HepG2 (cell line): ENCODE data around the gene MAT2A. TPM values are rescaled to one million over a fixed set of nuclear protein-coding genes. Genes with fewer than 3 reads are reported as not detected.
A peak's percentile ranks its signal among the peaks of the same experiment; 100 is the strongest.

ENCODE experiments used
- ATAD3A ChIP-seq: sonication (generic); formaldehyde crosslinking; IDR thresholded peaks from 2 replicates; pipeline ENCODE4 v1.4.0; 2020; ENCODE audit warnings: missing genetic modification reagents
- GABPA ChIP-seq, 2 experiments: IDR thresholded peaks; 2 replicates each; pipeline ENCODE4 v1.6.1; 2011 to 2016; ENCODE audit warnings: low read depth in 2 of 2, low read length in 1 of 2, missing biosample characterization in 1 of 2, missing genetic modification characterization in 1 of 2
- KLF11 ChIP-seq: IDR thresholded peaks from 2 replicates; pipeline ENCODE4 v1.6.1; 2016; ENCODE audit warnings: missing compliant biosample characterization
- KMT2B ChIP-seq: IDR thresholded peaks from 2 replicates; pipeline ENCODE4 v1.6.1; 2016; ENCODE audit warnings: missing genetic modification reagents, missing compliant biosample characterization
- NCOA1 ChIP-seq: sonication (generic); formaldehyde crosslinking; IDR thresholded peaks from 2 replicates; pipeline ENCODE4 v1.9.0; 2021; ENCODE audit warnings: missing genetic modification reagents
- NFYC ChIP-seq: IDR thresholded peaks from 2 replicates; pipeline ENCODE4 v1.6.1; 2016; ENCODE audit warnings: missing genetic modification reagents, missing compliant biosample characterization
- RARG ChIP-seq: sonication (generic); formaldehyde crosslinking; IDR thresholded peaks from 2 replicates; pipeline ENCODE4 v1.4.0; 2020; ENCODE audit warnings: low read depth, mild to moderate bottlenecking, missing genetic modification reagents
- RELA ChIP-seq: sonication (generic); formaldehyde crosslinking; IDR thresholded peaks from 2 replicates; pipeline ENCODE4 v1.4.0; 2020; ENCODE audit warnings: missing genetic modification reagents
- TAF15 ChIP-seq: fragments of 200-400 bp; formaldehyde crosslinking; IDR thresholded peaks from one replicate; pipeline ENCODE4 v1.6.1; 2018; ENCODE audit warnings: mild to moderate bottlenecking, low read depth, low read length; ENCODE audit not compliant: poor library complexity, severe bottlenecking
- TCF7L2 ChIP-seq: IDR thresholded peaks from 2 replicates; pipeline ENCODE4 v1.6.1; 2011; ENCODE audit warnings: mild to moderate bottlenecking, low read depth, low read length, moderate library complexity
- ZNF136 ChIP-seq: sonication (generic); formaldehyde crosslinking; IDR thresholded peaks from 2 replicates; pipeline ENCODE4 v1.8.1; 2022; ENCODE audit warnings: low read depth, mild to moderate bottlenecking, moderate library complexity, missing genetic modification reagents
- ZNF446 ChIP-seq: sonication (generic); formaldehyde crosslinking; IDR thresholded peaks from 2 replicates; pipeline ENCODE4 v1.5.0; 2020; ENCODE audit warnings: mild to moderate bottlenecking, missing genetic modification reagents
- ZNF644 ChIP-seq: IDR thresholded peaks from 2 replicates; pipeline ENCODE4 v1.6.1; 2016; ENCODE audit warnings: low read depth
- ZNF883 ChIP-seq: sonication (generic); formaldehyde crosslinking; IDR thresholded peaks from 2 replicates; pipeline ENCODE4 v1.5.1; 2020; ENCODE audit warnings: mild to moderate bottlenecking, missing genetic modification reagents; ENCODE audit errors: not compliant biosample characterization
- polyA plus RNA-seq, 8 experiments: library from polyadenylated mRNA; depleted of rRNA in 3 of 8; stranded (reverse) in 7 of 8; unstranded in 1 of 8; fragments of >200 nt; fragmentation: Illumina TruSeq in 4 of 8; extraction: Trizol in 4 of 8; gene quantifications; 2 replicates each; pipeline versions ENCODE4 v1.2.1 to v1.2.3, GENCODE V29; 2011 to 2016; ENCODE audit warnings: low read depth in 4 of 8, missing spikeins in 1 of 8, mixed read lengths in 1 of 8; ENCODE audit not compliant: insufficient read depth in 1 of 8
- total RNA-seq, 5 experiments: library from RNA; depleted of rRNA; stranded (reverse); fragments of >200 nt; fragmentation: Illumina TruSeq; extraction: Trizol; gene quantifications; 2 replicates each; pipeline ENCODE4 v1.2.3, GENCODE V29; 2016; ENCODE audit warnings: low read depth in 1 of 5
- TF ChIP-seq, protein P1 (sequence below): sonication (generic); formaldehyde crosslinking; IDR thresholded peaks from 2 replicates; pipeline ENCODE4 v1.9.0; 2021; ENCODE audit warnings: missing genetic modification reagents, borderline replicate concordance
- TF ChIP-seq, protein P2 (sequence below): sonication (generic); formaldehyde crosslinking; IDR thresholded peaks from 2 replicates; pipeline ENCODE4 v1.4.0; 2020; ENCODE audit warnings: mild to moderate bottlenecking, missing genetic modification reagents, borderline replicate concordance
- TF ChIP-seq, protein P3 (sequence below): sonication (generic); formaldehyde crosslinking; conservative IDR thresholded peaks from 2 replicates; pipeline ENCODE4 v1.8.0; 2022; ENCODE audit warnings: missing genetic modification reagents
- TF ChIP-seq, protein P4 (sequence below): sonication (generic); formaldehyde crosslinking; IDR thresholded peaks from 2 replicates; pipeline ENCODE4 v1.4.0; 2020; ENCODE audit warnings: missing genetic modification reagents

The MAT2A gene
- total and polyA plus RNA-seq, 2 of the 13 experiments (the other 11 are each of a cell fraction or from before 2014, with no cell fraction given): 155 to 331 TPM

DNA sequence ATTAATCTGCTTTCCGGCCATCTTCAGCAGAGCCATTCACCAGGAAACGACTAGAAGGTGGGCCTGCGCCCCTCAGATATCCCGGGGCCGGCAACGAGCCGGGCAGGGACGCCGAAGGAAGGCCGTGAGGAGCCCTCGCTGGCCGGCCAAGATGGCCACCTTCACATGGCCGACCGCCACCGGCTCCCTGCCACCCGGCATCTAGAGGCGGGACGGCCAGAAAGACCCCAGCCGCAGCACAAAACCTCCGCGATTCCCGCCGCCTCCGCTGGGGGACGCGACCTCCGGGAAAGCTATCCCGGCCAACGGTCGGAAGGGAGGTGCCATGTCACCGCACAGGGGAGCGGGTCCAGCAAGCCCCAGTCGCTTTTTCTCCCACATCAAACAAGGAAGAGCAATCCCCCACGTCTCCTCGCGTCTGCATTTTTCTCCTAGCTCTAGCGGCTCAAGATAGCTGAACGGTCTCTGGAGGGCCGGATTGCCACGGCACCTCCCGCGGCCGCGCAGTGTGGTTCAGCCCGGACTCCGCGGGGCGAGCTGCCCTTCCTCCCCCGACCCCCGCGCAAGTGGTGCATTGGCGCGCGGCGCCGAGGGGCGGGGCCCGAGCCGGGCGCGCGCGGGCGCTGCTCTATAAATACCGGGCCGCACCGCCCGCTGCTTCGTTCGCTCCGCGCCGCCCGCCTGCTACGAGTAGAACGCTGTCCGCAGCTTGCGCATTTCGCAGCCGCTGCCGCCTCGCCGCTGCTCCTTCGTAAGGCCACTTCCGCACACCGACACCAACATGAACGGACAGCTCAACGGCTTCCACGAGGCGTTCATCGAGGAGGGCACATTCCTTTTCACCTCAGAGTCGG is at the start of gene MAT2A (continued):
- TF ChIP-seq, protein P1, sequence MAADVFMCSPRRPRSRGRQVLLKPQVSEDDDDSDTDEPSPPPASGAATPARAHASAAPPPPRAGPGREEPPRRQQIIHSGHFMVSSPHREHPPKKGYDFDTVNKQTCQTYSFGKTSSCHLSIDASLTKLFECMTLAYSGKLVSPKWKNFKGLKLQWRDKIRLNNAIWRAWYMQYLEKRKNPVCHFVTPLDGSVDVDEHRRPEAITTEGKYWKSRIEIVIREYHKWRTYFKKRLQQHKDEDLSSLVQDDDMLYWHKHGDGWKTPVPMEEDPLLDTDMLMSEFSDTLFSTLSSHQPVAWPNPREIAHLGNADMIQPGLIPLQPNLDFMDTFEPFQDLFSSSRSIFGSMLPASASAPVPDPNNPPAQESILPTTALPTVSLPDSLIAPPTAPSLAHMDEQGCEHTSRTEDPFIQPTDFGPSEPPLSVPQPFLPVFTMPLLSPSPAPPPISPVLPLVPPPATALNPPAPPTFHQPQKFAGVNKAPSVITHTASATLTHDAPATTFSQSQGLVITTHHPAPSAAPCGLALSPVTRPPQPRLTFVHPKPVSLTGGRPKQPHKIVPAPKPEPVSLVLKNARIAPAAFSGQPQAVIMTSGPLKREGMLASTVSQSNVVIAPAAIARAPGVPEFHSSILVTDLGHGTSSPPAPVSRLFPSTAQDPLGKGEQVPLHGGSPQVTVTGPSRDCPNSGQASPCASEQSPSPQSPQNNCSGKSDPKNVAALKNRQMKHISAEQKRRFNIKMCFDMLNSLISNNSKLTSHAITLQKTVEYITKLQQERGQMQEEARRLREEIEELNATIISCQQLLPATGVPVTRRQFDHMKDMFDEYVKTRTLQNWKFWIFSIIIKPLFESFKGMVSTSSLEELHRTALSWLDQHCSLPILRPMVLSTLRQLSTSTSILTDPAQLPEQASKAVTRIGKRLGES: peak; percentile 80; the same call in 1 of the 2 replicates
- peak; percentile 56; the same call in 1 of the 2 replicates for TF ChIP-seq ZNF136 (CRISPR knock-in tag)
- TF ChIP-seq ZNF883 (CRISPR knock-in tag): peak; percentile 73
- TF ChIP-seq TAF15: peak; percentile 24
- peak; percentile 35 for TF ChIP-seq NFYC (CRISPR knock-in tag)
- no peak; the same call in 1 of the 2 replicates for TF ChIP-seq RELA (CRISPR knock-in tag)
- TF ChIP-seq ZNF644 (CRISPR knock-in tag): no peak
- TF ChIP-seq GABPA (IDR thresholded peaks at IDR 0.05; ENCODE audit: low read depth, low read length): no peak
- TF ChIP-seq GABPA (CRISPR knock-in tag; IDR thresholded peaks at IDR 0.05; ENCODE audit: low read depth): peak; percentile 73
- 0 out of 2 replicates have a peak, but pooled peaks have one; percentile 2 for TF ChIP-seq RARG (CRISPR knock-in tag)
- TF ChIP-seq KLF11 (CRISPR knock-in tag): no peak; the same call in 1 of the 2 replicates
- TF ChIP-seq, protein P2, sequence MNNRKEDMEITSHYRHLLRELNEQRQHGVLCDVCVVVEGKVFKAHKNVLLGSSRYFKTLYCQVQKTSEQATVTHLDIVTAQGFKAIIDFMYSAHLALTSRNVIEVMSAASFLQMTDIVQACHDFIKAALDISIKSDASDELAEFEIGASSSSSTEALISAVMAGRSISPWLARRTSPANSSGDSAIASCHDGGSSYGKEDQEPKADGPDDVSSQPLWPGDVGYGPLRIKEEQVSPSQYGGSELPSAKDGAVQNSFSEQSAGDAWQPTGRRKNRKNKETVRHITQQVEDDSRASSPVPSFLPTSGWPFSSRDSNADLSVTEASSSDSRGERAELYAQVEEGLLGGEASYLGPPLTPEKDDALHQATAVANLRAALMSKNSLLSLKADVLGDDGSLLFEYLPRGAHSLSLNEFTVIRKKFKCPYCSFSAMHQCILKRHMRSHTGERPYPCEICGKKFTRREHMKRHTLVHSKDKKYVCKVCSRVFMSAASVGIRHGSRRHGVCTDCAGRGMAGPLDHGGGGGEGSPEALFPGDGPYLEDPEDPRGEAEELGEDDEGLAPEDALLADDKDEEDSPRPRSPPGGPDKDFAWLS (CRISPR knock-in tag): no peak
- peak; percentile 90; the same call in 1 of the 2 replicates for TF ChIP-seq ZNF446 (CRISPR knock-in tag)
- peak; percentile 23; the same call in 1 of the 2 replicates for TF ChIP-seq KMT2B (CRISPR knock-in tag)
- 0 out of 2 replicates have a peak, but pooled peaks have one; percentile 6 for TF ChIP-seq NCOA1 (CRISPR knock-in tag)
- TF ChIP-seq ATAD3A (CRISPR knock-in tag): 0 out of 2 replicates have a peak, but pooled peaks have one; percentile 65
- TF ChIP-seq, protein P3, sequence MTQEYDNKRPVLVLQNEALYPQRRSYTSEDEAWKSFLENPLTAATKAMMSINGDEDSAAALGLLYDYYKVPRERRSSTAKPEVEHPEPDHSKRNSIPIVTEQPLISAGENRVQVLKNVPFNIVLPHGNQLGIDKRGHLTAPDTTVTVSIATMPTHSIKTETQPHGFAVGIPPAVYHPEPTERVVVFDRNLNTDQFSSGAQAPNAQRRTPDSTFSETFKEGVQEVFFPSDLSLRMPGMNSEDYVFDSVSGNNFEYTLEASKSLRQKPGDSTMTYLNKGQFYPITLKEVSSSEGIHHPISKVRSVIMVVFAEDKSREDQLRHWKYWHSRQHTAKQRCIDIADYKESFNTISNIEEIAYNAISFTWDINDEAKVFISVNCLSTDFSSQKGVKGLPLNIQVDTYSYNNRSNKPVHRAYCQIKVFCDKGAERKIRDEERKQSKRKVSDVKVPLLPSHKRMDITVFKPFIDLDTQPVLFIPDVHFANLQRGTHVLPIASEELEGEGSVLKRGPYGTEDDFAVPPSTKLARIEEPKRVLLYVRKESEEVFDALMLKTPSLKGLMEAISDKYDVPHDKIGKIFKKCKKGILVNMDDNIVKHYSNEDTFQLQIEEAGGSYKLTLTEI (CRISPR knock-in tag): no peak
- TF ChIP-seq, protein P4, sequence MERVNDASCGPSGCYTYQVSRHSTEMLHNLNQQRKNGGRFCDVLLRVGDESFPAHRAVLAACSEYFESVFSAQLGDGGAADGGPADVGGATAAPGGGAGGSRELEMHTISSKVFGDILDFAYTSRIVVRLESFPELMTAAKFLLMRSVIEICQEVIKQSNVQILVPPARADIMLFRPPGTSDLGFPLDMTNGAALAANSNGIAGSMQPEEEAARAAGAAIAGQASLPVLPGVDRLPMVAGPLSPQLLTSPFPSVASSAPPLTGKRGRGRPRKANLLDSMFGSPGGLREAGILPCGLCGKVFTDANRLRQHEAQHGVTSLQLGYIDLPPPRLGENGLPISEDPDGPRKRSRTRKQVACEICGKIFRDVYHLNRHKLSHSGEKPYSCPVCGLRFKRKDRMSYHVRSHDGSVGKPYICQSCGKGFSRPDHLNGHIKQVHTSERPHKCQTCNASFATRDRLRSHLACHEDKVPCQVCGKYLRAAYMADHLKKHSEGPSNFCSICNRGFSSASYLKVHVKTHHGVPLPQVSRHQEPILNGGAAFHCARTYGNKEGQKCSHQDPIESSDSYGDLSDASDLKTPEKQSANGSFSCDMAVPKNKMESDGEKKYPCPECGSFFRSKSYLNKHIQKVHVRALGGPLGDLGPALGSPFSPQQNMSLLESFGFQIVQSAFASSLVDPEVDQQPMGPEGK (CRISPR knock-in tag): peak; percentile 72
- no peak for TF ChIP-seq TCF7L2
